ENCODE data around the gene DESI2. TPM values are rescaled to one million over a fixed set of nuclear protein-coding genes. Genes with fewer than 3 reads are reported as not detected.

DESI2 gene
- total RNA-seq, 1 donor from 2014 or later, result 49.2 TPM

- Histone ChIP-seq H2AFZ (ENCODE audit: low read depth, low read length) (peak overlapping the region; percentile 95), H4K20me1 (ENCODE audit: insufficient read depth, low read length) (no peaks in the 10 kb centered on the region), H3K9me3 (ENCODE audit: insufficient read depth, low read depth, low read length) (peaks cover 9% of the 10 kb centered on the region), H3K4me2 (ENCODE audit: low read length) (peak overlapping the region; percentile 97), H3K27me3 (ENCODE audit: insufficient read depth, low read length) (no peaks in the 10 kb centered on the region), H3K4me1 (ENCODE audit: insufficient read depth, low read length) (peaks cover 10% of the 10 kb centered on the region), H3K9ac (ENCODE audit: low read length) (peak overlapping the region; percentile 76), H3K4me3 (ENCODE audit: insufficient read depth, low read depth, low read length) (peak overlapping the region; percentile 65), H3K79me2 (ENCODE audit: insufficient read depth, low read length) (no peaks in the 10 kb centered on the region), H3K36me3 (ENCODE audit: insufficient read depth, low read length) (no peaks in the 10 kb centered on the region), H3K27ac (ENCODE audit: low read depth, low read length) (no peak overlapping the region)
- H3K4me1 Mint-ChIP-seq (ENCODE audit: low read depth, unreplicated experiment), result peaks cover under 1% of the 10 kb centered on the region
- no peak for TF ChIP-seq EZH2 (IDR thresholded peaks at IDR 0.05; ENCODE audit: insufficient read depth, low read length)
- no peak for TF ChIP-seq CTCF (IDR thresholded peaks at IDR 0.05; ENCODE audit: insufficient read depth, low read depth, low read length)
- FAIRE-seq, result no peak
- H3K27ac Mint-ChIP-seq (ENCODE audit: unreplicated experiment), result no peak overlapping the region
- H3K36me3 Mint-ChIP-seq (ENCODE audit: low read depth, unreplicated experiment), result peaks cover 2% of the 10 kb centered on the region
- peaks cover 8% of the 10 kb centered on the region for H3K9me3 Mint-ChIP-seq (ENCODE audit: unreplicated experiment)
- peaks cover 25% of the 10 kb centered on the region for H3K27me3 Mint-ChIP-seq (ENCODE audit: low read depth, unreplicated experiment)
- peak overlapping the region; percentile 77 for H3K4me3 Mint-ChIP-seq (ENCODE audit: unreplicated experiment)
- no peak for DNase-seq (ENCODE audit: low read depth)
These were observed 78.1 kb downstream of the DESI2 start for GRCh38 chr1:244730934-244731434.

- Mint-ChIP-seq H3K27ac (ENCODE audit: unreplicated experiment) (no peak overlapping the region), H3K4me3 (ENCODE audit: unreplicated experiment) (no peak overlapping the region), H3K4me1 (ENCODE audit: low read depth, unreplicated experiment) (peaks cover 4% of the 10 kb centered on the region), H3K27me3 (ENCODE audit: low read depth, unreplicated experiment) (peaks cover 25% of the 10 kb centered on the region), H3K36me3 (ENCODE audit: low read depth, unreplicated experiment) (peaks cover 2% of the 10 kb centered on the region), H3K9me3 (ENCODE audit: unreplicated experiment) (peaks cover 11% of the 10 kb centered on the region)
- peaks cover 15% of the 10 kb centered on the region for H3K4me1 ChIP-seq (ENCODE audit: insufficient read depth, low read length)
- TF ChIP-seq EZH2 (IDR thresholded peaks at IDR 0.05; ENCODE audit: insufficient read depth, low read length), result no peak
- TF ChIP-seq CTCF (IDR thresholded peaks at IDR 0.05; ENCODE audit: insufficient read depth, low read depth, low read length), result no peak
- no peak overlapping the region for H3K4me2 ChIP-seq (ENCODE audit: low read length)
- H3K4me3 ChIP-seq (ENCODE audit: insufficient read depth, low read depth, low read length), result no peak overlapping the region
- no peaks in the 10 kb centered on the region for H3K36me3 ChIP-seq (ENCODE audit: insufficient read depth, low read length)
- H3K27ac ChIP-seq (ENCODE audit: low read depth, low read length), result no peak overlapping the region
- DNase-seq (ENCODE audit: low read depth) (no peak), FAIRE-seq (no peak)
- H2AFZ ChIP-seq (ENCODE audit: low read depth, low read length), result no peak overlapping the region
- H3K9ac ChIP-seq (ENCODE audit: low read length), result no peak overlapping the region
- no peaks in the 10 kb centered on the region for H3K79me2 ChIP-seq (ENCODE audit: insufficient read depth, low read length)
- no peaks in the 10 kb centered on the region for H3K27me3 ChIP-seq (ENCODE audit: insufficient read depth, low read length)
- peaks cover 9% of the 10 kb centered on the region for H3K9me3 ChIP-seq (ENCODE audit: insufficient read depth, low read depth, low read length)
- H4K20me1 ChIP-seq (ENCODE audit: insufficient read depth, low read length), result no peaks in the 10 kb centered on the region
These were observed 78.7 kb downstream of the DESI2 start for GRCh38 chr1:244731651-244732050.

GRCh38 chr1:244732851-244733450, 80.0 kb downstream of the DESI2 start:
- Mint-ChIP-seq H3K4me3 (ENCODE audit: unreplicated experiment) (no peak overlapping the region), H3K9me3 (ENCODE audit: unreplicated experiment) (peaks cover 11% of the 10 kb centered on the region), H3K27ac (ENCODE audit: unreplicated experiment) (peak overlapping the region; percentile 41), H3K27me3 (ENCODE audit: low read depth, unreplicated experiment) (peaks cover 25% of the 10 kb centered on the region), H3K36me3 (ENCODE audit: low read depth, unreplicated experiment) (peaks cover 2% of the 10 kb centered on the region), H3K4me1 (ENCODE audit: low read depth, unreplicated experiment) (peaks cover 4% of the 10 kb centered on the region)
- no peak for DNase-seq (ENCODE audit: low read depth)
- no peak overlapping the region for H2AFZ ChIP-seq (ENCODE audit: low read depth, low read length)
- no peak for FAIRE-seq
- TF ChIP-seq CTCF (IDR thresholded peaks at IDR 0.05; ENCODE audit: insufficient read depth, low read depth, low read length) (no peak), EZH2 (IDR thresholded peaks at IDR 0.05; ENCODE audit: insufficient read depth, low read length) (no peak)
- H3K36me3 ChIP-seq (ENCODE audit: insufficient read depth, low read length), result no peaks in the 10 kb centered on the region
- H3K9ac ChIP-seq (ENCODE audit: low read length), result no peak overlapping the region
- H3K4me3 ChIP-seq (ENCODE audit: insufficient read depth, low read depth, low read length), result no peak overlapping the region
- H3K79me2 ChIP-seq (ENCODE audit: insufficient read depth, low read length), result no peaks in the 10 kb centered on the region
- H4K20me1 ChIP-seq (ENCODE audit: insufficient read depth, low read length), result no peaks in the 10 kb centered on the region
- no peaks in the 10 kb centered on the region for H3K27me3 ChIP-seq (ENCODE audit: insufficient read depth, low read length)
- peaks cover 15% of the 10 kb centered on the region for H3K4me1 ChIP-seq (ENCODE audit: insufficient read depth, low read length)
- peaks cover 9% of the 10 kb centered on the region for H3K9me3 ChIP-seq (ENCODE audit: insufficient read depth, low read depth, low read length)
- H3K27ac ChIP-seq (ENCODE audit: low read depth, low read length), result no peak overlapping the region
- H3K4me2 ChIP-seq (ENCODE audit: low read length), result no peak overlapping the region
